AG04450 (cell line): ENCODE data around the gene ATXN1. TPM values are rescaled to one million over a fixed set of nuclear protein-coding genes. Genes with fewer than 3 reads are reported as not detected.

Experiments
- CTCF ChIA-PET: fragments of 300-600, 350-600 bp; formaldehyde crosslinking; extraction: SDS; loops from one replicate; lab custom pipeline; 2022; ENCODE audit warnings: antibody characterized with exemption, inconsistent platforms; lab: Charles Lee
- POLR2A ChIA-PET: fragments of 350-600 bp; formaldehyde crosslinking; extraction: SDS; loops from one replicate; lab custom pipeline; 2021; ENCODE audit warnings: antibody characterized with exemption, inconsistent platforms; lab: Yijun Ruan, JAX
- DNase-seq: peaks from one replicate; pipeline ENCODE4 v3.0.0-alpha.2; 2011; ENCODE audit warnings: low read depth, low spot score
- H3K27ac ChIP-seq: one replicate; pipeline ENCODE4 v1.5.1; 2012; ENCODE audit warnings: low read depth, low read length, control low read depth
- H3K27me3 ChIP-seq: one replicate; pipeline ENCODE4 v1.6.0; 2012; ENCODE audit warnings: low read length; ENCODE audit not compliant: control insufficient read depth, insufficient read depth
- H3K4me3 ChIP-seq: 2 replicates; pipeline ENCODE4 v1.5.1; 2011; ENCODE audit warnings: mild to moderate bottlenecking, low read depth, low read length, control low read depth
- H3K9me3 ChIP-seq: 2 replicates; pipeline ENCODE4 v1.5.1; 2012; ENCODE audit warnings: low read length; ENCODE audit not compliant: control insufficient read depth, insufficient read depth
- polyA plus RNA-seq: library from polyadenylated mRNA; depleted of rRNA; stranded (reverse); fragments of >200 nt; gene quantifications from 2 replicates; pipeline ENCODE4 v1.2.3, GENCODE V29; 2011
- TF ChIP-seq, protein P1 (sequence below): IDR thresholded peaks from 2 replicates; pipeline ENCODE4 v1.5.1; 2011; ENCODE audit warnings: low read depth, low read length, control low read depth, inconsistent platforms

ATXN1 gene
- polyA plus RNA-seq, 1 experiment, result 12.6 TPM

DNA sequence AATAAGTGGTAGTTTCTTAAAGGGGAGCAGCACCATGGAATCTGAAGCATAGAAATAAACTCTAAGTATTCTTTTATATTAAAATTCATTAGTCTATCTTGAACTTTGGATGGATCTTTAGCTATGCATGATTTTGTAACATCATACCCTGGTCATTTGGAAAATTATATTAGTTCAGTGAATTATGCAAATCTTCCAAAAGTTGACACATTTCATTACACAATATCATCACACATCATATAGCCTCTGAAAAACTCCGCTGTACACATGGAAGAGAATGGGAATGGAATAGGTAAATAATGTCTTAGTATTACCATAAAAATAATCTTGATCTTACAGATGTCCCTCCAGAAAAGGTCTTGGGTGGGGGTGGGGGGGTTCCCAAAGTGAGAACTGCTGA lies 96.1 kb downstream of the ATXN1 start:
- H3K9me3 ChIP-seq, result peaks cover 3% of the 10 kb centered on the region; the same call in 1 of the 2 replicates
- TF ChIP-seq, protein P1, sequence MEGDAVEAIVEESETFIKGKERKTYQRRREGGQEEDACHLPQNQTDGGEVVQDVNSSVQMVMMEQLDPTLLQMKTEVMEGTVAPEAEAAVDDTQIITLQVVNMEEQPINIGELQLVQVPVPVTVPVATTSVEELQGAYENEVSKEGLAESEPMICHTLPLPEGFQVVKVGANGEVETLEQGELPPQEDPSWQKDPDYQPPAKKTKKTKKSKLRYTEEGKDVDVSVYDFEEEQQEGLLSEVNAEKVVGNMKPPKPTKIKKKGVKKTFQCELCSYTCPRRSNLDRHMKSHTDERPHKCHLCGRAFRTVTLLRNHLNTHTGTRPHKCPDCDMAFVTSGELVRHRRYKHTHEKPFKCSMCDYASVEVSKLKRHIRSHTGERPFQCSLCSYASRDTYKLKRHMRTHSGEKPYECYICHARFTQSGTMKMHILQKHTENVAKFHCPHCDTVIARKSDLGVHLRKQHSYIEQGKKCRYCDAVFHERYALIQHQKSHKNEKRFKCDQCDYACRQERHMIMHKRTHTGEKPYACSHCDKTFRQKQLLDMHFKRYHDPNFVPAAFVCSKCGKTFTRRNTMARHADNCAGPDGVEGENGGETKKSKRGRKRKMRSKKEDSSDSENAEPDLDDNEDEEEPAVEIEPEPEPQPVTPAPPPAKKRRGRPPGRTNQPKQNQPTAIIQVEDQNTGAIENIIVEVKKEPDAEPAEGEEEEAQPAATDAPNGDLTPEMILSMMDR, result no peak
- ChIA-PET POLR2A (no interaction called here), CTCF (interaction anchor here (0.5 kb wide), 1 partner anchor 80 kb away, joined by 5 read pairs; no protein-coding TSS in a partner anchor)
- H3K27ac ChIP-seq, result no peak overlapping the region
- no peak for DNase-seq
- H3K27me3 ChIP-seq, result no peaks in the 10 kb centered on the region
- H3K4me3 ChIP-seq, result no peak overlapping the region

DNA sequence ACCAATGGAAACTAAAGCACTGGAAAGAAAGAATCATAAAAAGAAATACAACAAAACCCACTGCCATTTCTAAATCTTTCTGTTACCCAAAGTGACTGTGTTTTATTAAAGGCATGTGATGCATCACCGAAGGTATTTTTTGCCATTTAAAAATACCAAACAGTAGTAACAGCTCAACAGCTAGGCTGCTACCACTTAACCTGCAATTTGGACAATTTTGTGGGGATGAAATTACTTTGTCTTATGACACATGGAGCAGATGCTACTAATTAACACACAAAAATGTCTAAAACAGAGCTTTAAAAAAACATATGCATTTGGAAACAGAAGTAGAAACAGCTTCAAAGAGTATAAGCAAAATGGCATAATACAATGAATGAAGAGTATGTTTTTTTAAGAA lies 97.4 kb downstream of the ATXN1 start:
- Histone ChIP-seq H3K27ac (no peak overlapping the region), H3K27me3 (no peaks in the 10 kb centered on the region), H3K9me3 (peaks cover 3% of the 10 kb centered on the region; the same call in 1 of the 2 replicates), H3K4me3 (no peak overlapping the region)
- TF ChIP-seq, protein P1, result no peak
- POLR2A ChIA-PET, result no interaction called here
- CTCF ChIA-PET, result no interaction called here
- DNase-seq, result no peak

DNA sequence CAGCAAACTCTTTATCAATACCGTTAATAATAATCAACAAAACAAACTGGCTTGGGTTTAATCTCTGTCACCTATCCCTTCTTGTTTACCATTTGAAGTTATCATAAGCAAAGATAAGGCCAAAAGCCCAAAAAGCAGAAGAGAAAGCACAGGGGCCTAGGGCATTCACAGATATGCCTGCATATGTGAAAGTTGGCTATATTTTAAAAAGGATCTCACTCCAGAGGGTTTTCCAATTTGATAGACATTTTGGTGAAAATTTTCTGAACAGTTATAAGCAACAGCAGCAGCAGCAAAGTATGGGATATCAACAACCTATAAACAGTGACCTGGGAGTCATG lies 101.1 kb downstream of the ATXN1 start:
- no peaks in the 10 kb centered on the region for H3K27me3 ChIP-seq
- H3K9me3 ChIP-seq, result peaks cover 3% of the 10 kb centered on the region; the same call in 1 of the 2 replicates
- CTCF ChIA-PET, result no interaction called here
- no peak overlapping the region for H3K4me3 ChIP-seq
- no peak for DNase-seq
- POLR2A ChIA-PET, result no interaction called here
- TF ChIP-seq, protein P1, result no peak
- no peak overlapping the region for H3K27ac ChIP-seq

DNA sequence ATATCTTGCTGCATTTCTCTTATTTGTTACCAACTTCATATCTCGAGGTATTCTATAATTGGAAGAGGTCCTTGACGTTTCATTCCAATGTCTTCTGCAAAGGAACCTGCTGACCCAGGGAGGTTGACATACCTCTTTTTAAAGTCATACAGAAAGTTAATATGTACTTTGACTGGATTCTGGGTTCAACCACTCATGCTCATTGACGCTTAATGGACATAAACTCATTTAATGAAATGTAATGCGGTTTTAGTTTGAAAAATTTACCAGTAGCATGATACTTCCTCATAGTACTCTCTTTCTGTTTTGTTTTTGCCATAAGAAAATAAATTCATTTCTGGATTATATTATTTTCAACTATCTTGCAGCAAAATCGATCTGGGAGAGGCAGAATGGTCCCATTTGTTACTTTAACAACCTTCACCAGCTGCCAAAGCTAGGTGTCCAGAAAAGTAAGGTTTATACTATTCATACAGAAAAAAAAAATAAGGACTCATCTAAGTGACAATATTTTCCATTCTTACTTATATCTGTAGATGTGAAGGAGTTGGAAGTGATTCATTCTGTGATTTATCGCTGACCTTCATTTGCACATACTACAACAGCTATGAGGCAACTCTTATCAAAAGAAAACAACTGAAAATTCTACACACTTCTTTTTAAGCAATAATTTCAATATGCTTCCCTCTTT lies 101.6 kb downstream of the ATXN1 start:
- CTCF ChIA-PET, result interaction anchor here (1.4 kb wide), 1 partner anchor 149 kb away, joined by 3 read pairs; no protein-coding TSS in a partner anchor

More for the DNA sequence above, 101.6 kb downstream of the ATXN1 start:
- Histone ChIP-seq H3K27ac (no peak overlapping the region), H3K9me3 (peaks cover 3% of the 10 kb centered on the region; the same call in 1 of the 2 replicates), H3K4me3 (no peak overlapping the region), H3K27me3 (no peaks in the 10 kb centered on the region)
- POLR2A ChIA-PET, result no interaction called here
- no peak for DNase-seq
- TF ChIP-seq, protein P1, result no peak
